Measurements from ENCODE around the gene ADNP. TPM values are rescaled to one million over a fixed set of nuclear protein-coding genes. Genes with fewer than 3 reads are reported as not detected.

The ADNP gene
- total RNA-seq, 4 donors from 2014 or later = 29.2 to 47.5 (median 32.8) TPM

DNA sequence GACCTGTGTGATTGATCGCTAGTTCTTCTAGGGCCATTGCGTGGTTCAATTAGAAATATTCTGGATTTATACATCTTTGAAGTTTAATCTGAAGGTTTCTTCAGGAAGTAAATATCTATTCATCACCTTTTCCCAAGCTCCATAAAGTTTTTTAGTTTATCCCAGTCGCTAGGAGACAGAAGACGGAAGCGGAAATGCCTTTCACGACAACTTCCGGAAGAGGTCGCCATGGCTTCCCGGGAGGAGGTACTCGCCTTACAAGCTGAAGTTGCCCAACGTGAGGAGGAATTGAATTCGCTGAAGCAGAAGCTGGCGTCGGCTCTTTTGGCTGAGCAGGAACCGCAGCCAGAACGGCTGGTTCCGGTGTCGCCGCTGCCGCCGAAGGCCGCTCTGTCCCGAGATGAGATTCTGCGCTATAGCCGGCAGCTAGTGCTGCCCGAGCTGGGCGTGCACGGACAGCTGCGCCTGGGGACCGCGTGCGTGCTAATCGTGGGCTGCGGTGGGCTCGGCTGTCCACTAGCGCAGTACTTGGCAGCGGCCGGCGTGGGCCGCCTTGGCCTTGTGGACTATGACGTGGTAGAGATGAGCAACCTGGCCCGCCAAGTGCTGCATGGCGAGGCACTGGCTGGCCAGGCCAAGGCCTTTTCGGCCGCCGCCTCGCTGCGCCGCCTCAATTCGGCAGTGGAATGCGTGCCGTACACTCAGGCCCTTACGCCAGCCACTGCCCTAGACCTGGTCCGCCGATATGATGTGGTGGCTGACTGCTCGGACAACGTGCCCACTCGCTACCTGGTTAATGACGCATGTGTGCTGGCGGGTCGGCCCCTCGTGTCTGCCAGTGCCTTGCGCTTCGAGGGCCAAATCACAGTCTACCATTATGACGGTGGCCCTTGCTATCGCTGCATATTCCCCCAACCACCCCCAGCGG is 27.6 kb upstream of the ADNP start, which contains the start of gene MOCS3:
TSS of gene MOCS3 (plus strand) at position 204 of the 928 bp plus-strand sequence. CDS start at position 229, 25 bp downstream.
- no peaks in the 10 kb centered on the region for H3K27me3 ChIP-seq
- peak; percentile 27 for DNase-seq
- H3K4me1 ChIP-seq = peaks cover 19 to 63% (median 31%) of the 10 kb centered on the region in 3 donors
- WGBS, 2 donors = 1% methylated on average over 24 to 38 of the region's 67 CpGs
- peaks cover 0 to 42% (median 3%) of the 10 kb centered on the region in 3 donors for H3K36me3 ChIP-seq
- H3K27ac ChIP-seq = peak within 1 kb of the TSS; percentile 91 to 93 (median 92)
- H3K4me3 ChIP-seq = peak within 1 kb of the TSS; percentile 70 to 97 (median 89)
- intact Hi-C loops (cut with DNase I) = no loop called here
- H3K9me3 ChIP-seq = no peaks in the 10 kb centered on the region
- TF ChIP-seq POLR2A (IDR thresholded peaks at IDR 0.05) = no peak
- TF ChIP-seq, protein P1, sequence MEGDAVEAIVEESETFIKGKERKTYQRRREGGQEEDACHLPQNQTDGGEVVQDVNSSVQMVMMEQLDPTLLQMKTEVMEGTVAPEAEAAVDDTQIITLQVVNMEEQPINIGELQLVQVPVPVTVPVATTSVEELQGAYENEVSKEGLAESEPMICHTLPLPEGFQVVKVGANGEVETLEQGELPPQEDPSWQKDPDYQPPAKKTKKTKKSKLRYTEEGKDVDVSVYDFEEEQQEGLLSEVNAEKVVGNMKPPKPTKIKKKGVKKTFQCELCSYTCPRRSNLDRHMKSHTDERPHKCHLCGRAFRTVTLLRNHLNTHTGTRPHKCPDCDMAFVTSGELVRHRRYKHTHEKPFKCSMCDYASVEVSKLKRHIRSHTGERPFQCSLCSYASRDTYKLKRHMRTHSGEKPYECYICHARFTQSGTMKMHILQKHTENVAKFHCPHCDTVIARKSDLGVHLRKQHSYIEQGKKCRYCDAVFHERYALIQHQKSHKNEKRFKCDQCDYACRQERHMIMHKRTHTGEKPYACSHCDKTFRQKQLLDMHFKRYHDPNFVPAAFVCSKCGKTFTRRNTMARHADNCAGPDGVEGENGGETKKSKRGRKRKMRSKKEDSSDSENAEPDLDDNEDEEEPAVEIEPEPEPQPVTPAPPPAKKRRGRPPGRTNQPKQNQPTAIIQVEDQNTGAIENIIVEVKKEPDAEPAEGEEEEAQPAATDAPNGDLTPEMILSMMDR (IDR thresholded peaks at IDR 0.05) = no peak

GRCh38 chr20:50957798-50958614 is 26.8 kb upstream of the ADNP start, which contains the start of gene DPM1:
TSS of gene DPM1 (minus strand) at chr20:50958532. CDS start at chr20:50958523, 9 bp downstream.
- TF ChIP-seq POLR2A (IDR thresholded peaks at IDR 0.05) = peak in 3 of 4 donors; percentile 54 to 83 (median 70)
- TF ChIP-seq, protein P1 (IDR thresholded peaks at IDR 0.05) = peak in 1 of 6 experiments; percentile 5

GRCh38 chr20:50957276-50957675 is 26.0 kb upstream of the ADNP start:
- DNase-seq = no peak
- Histone ChIP-seq H3K9me3 (no peaks in the 10 kb centered on the region), H3K4me3 (peak overlapping the region; percentile 70 to 97 (median 89)), H3K27ac (peak overlapping the region in 2 of 4 donors; percentile 92 to 93), H3K36me3 (peaks cover 0 to 51% (median 3%) of the 10 kb centered on the region in 3 donors), H3K27me3 (no peaks in the 10 kb centered on the region), H3K4me1 (peaks cover 19 to 63% (median 31%) of the 10 kb centered on the region in 3 donors)
- TF ChIP-seq POLR2A (IDR thresholded peaks at IDR 0.05) = no peak
- TF ChIP-seq, protein P1 (IDR thresholded peaks at IDR 0.05) = no peak
- intact Hi-C loops (cut with DNase I) = no loop called here
- WGBS, 2 donors = 9 to 13% methylated on average over 7 of the region's 7 CpGs

More at GRCh38 chr20:50957798-50958614, 26.8 kb upstream of the ADNP start, which contains the start of gene DPM1:
- Histone ChIP-seq H3K36me3 (peaks cover 0 to 51% (median 3%) of the 10 kb centered on the region in 3 donors), H3K27ac (peak within 1 kb of the TSS; percentile 91 to 93 (median 92)), H3K9me3 (no peaks in the 10 kb centered on the region), H3K4me3 (peak within 1 kb of the TSS; percentile 70 to 97 (median 89)), H3K27me3 (no peaks in the 10 kb centered on the region), H3K4me1 (peaks cover 19 to 63% (median 31%) of the 10 kb centered on the region in 3 donors)
- 0 to 1% methylated on average over 36 to 40 of the region's 52 CpGs for WGBS, 2 donors
- DNase-seq = no peak
- intact Hi-C loops (cut with DNase I) = no loop called here

GRCh38 chr20:50953821-50954220 is 22.6 kb upstream of the ADNP start:
- no peaks in the 10 kb centered on the region for H3K9me3 ChIP-seq
- no peaks in the 10 kb centered on the region for H3K27me3 ChIP-seq
- H3K4me1 ChIP-seq = peaks cover 8 to 34% (median 13%) of the 10 kb centered on the region in 3 donors
- H3K36me3 ChIP-seq = peaks cover 0 to 68% (median 13%) of the 10 kb centered on the region in 3 donors
- H3K27ac ChIP-seq = no peak overlapping the region
- intact Hi-C loops (cut with DNase I) = no loop called here
- no peak for DNase-seq
- no peak overlapping the region for H3K4me3 ChIP-seq
- TF ChIP-seq, protein P1 (IDR thresholded peaks at IDR 0.05) = no peak
- TF ChIP-seq POLR2A (IDR thresholded peaks at IDR 0.05) = no peak

Data from esophagus squamous epithelium (tissue), 5 donors.